NCI-H345 treated with DMSO at 0.1 percent for 48 hours (cell line): ENCODE data around the gene LRRFIP1.

Source experiments
- DNase-seq: peaks from one replicate; lab custom pipeline; 2025; ENCODE audit not compliant: unreplicated experiment; lab: John Stamatoyannopoulos, UW

Gene LRRFIP1

GRCh38 chr2:237824085-237824484, 196.7 kb downstream of the LRRFIP1 start:
- DNase-seq = no peak

DNA sequence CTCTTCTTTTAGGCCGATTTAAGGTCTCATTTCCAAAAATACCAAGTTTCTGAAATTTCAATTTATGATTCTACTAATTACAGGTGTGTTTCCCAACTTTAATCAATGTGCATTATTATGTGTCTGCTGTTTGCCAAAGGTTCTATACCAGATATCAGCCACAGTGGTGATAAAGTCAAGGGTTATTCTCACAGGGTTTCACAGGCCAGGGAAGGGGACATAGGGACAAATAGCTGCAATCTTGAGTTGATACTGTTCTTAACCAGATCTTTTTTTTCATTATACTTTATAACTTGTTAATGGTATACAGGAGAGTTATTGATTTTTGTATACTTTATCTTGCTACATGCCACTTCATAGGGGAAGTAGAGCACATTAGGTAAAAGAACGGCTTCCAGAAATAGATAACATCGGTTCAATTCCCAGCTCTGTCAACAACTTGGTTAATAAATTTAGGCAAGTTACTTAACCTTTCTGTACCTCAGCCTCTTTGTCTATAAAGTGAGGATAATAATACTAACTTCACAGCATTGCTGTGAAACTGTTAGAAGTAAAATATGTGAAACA, 200.1 kb downstream of the LRRFIP1 start:
- DNase-seq = no peak
